Heart left ventricle (tissue), 16 donors: Measurements from ENCODE around the gene MEGF11. TPM values are rescaled to one million over a fixed set of nuclear protein-coding genes. Genes with fewer than 3 reads are reported as not detected.
"Not testable (repeated sequence)": the region's sequence is repeated elsewhere in the genome, so short reads cannot be mapped to it uniquely, and the experiment has no call there.

ENCODE experiments used
- ATAC-seq, 4 donors: fragments of 200-7000 bp; cut with Tn5 transposase; one replicate each; pipeline ENCODE4 v1.9.1; 2020 to 2022; ENCODE audit warnings: moderate library complexity in 4 of 4, mild to moderate bottlenecking in 3 of 4, moderate number of reproducible peaks in 1 of 4
- DNase-seq, 5 donors: peaks; one replicate each; pipeline ENCODE4 v3.0.0-alpha.2; 2020
- H3K27ac ChIP-seq, 12 donors: fragments of 200-600 bp; sonication (generic) in 4 of 12; one replicate each; pipeline versions ENCODE4 v1.5.0 to v1.8.0; 2016 to 2022; ENCODE audit warnings: mild to moderate bottlenecking in 2 of 12
- H3K27me3 ChIP-seq, 9 donors: fragments of 200-600 bp; sonication (generic) in 2 of 9; one replicate each; pipeline versions ENCODE4 v1.5.1 to v1.8.0; 2016 to 2022; ENCODE audit warnings: mild to moderate bottlenecking in 3 of 9
- H3K36me3 ChIP-seq, 9 donors: fragments of 200-600 bp; sonication (generic) in 2 of 9; one replicate each; pipeline versions ENCODE4 v1.5.0 to v1.8.0; 2018 to 2022; ENCODE audit warnings: mild to moderate bottlenecking in 2 of 9
- H3K4me1 ChIP-seq, 12 donors: fragments of 200-600 bp; sonication (generic) in 4 of 12; one replicate each; pipeline versions ENCODE4 v1.5.0 to v1.8.0; 2016 to 2022; ENCODE audit warnings: mild to moderate bottlenecking in 3 of 12
- H3K4me3 ChIP-seq, 12 donors: fragments of 200-600 bp; sonication (generic) in 4 of 12; one replicate each; pipeline versions ENCODE4 v1.5.0 to v1.8.0; 2017 to 2022; ENCODE audit warnings: mild to moderate bottlenecking in 9 of 12, moderate library complexity in 4 of 12
- H3K9me3 ChIP-seq, 12 donors: fragments of 200-600 bp; sonication (generic) in 4 of 12; one replicate each; pipeline versions ENCODE4 v1.5.0 to v1.8.0; 2016 to 2022; ENCODE audit warnings: mild to moderate bottlenecking in 1 of 12
- CTCF ChIP-seq, 12 donors: fragments of 200-600 bp; sonication (generic) in 4 of 12; IDR thresholded peaks; one replicate each; pipeline versions ENCODE4 v1.5.0 to v1.8.0; 2018 to 2022; ENCODE audit warnings: antibody characterized with exemption in 12 of 12, mild to moderate bottlenecking in 5 of 12
- POLR2A ChIP-seq, 2 donors: fragments of 450-650 bp; IDR thresholded peaks; one replicate each; pipeline ENCODE4 v1.6.1; 2017; ENCODE audit warnings: antibody characterized with exemption in 2 of 2, mild to moderate bottlenecking in 2 of 2, moderate library complexity in 2 of 2
- WGBS, 4 donors: extraction: QIAGEN DNeasy Blood & Tissue Kit in 2 of 4; methylation state at CpG; one replicate each; pipeline versions ENCODE4 v1.1.5 to v1.1.7; 2013 to 2018; 5-methylcytosine and 5-hydroxymethylcytosine counted together
- intact Hi-C, 10 donors: fragments of 100-400 bp; cut with DNase I; formaldehyde crosslinking; loops; one replicate each; pipeline versions ENCODE4 v1.11.1 to v1.14.2; 2022
- polyA plus RNA-seq, 2 donors: library from polyadenylated mRNA; stranded (reverse); fragments of 200-250 nt; gene quantifications; one replicate each; pipeline ENCODE4 v1.2.3, GENCODE V29; 2013
- total RNA-seq, 9 donors: library from RNA; depleted of rRNA in 2 of 9; stranded (reverse); fragments of >200 nt in 2 of 9; fragmentation: NEBNext Ultra II Directional in 3 of 9; extraction: Animal tissue kit (Norgen Biotek cat#: 25700) in 3 of 9; gene quantifications; one replicate each; pipeline versions ENCODE4 v1.1.0 to v1.2.4, GENCODE V29; 2016 to 2023
- donor health status: ischemic (EF 13 %, LVEDD 7.1; RV severe dilation, severe dysfunction).
- donor health status: healthy with polysubstance abuse.
- donor health status: DM: no; HTN: yes; CAD: no.
- donor health status: DM: no; HTN: no; CAD: no.
- donor health status: ischemic (EF 25% LVEDD 6.9; RV normal size, moderate dysfunction).
- donor health status: ischemic (EF 25% LVEDD 5.7; RV mildly dilated, moderate dysfunction).
- donor health status: healthy.
- donor health status: DM: yes; HTN: yes; CAD: no.
- donor health status: ischemic (EF 35%, LVEDD 5.7; RV mildly dilated, moderate dysfunction).
- donor health status: nonischemic (EF 11% LVEDD 7.7; RV severe dilation, severe dysfunction).
- donor health status: DM: yes; HTN: yes; CAD: no.
- donor health status: PGD.
- donor health status: ischemic (EF 29% LVEDD 5.4; RV normal size, mild dysfunction).
- donor health status: nonischemic (EF 23%, LVEDD 6.1; RV moderate dilation, normal function).

The MEGF11 gene
- total and polyA plus RNA-seq, 11 donors = 0.07 TPM; not detected in 10

GRCh38 chr15:65873256-65873655, 380.3 kb downstream of the MEGF11 start:
- H3K27ac ChIP-seq = peak overlapping the region in 1 of 12 donors; percentile 50
- no peaks in the 10 kb centered on the region for H3K9me3 ChIP-seq
- peaks cover 0 to 41% (median 22%) of the 10 kb centered on the region in 9 donors for H3K36me3 ChIP-seq
- TF ChIP-seq CTCF (IDR thresholded peaks at IDR 0.05) (no peak), POLR2A (IDR thresholded peaks at IDR 0.05) (no peak)
- intact Hi-C loops = no loop called here
- H3K4me3 ChIP-seq = no peak overlapping the region
- no peaks in the 10 kb centered on the region for H3K27me3 ChIP-seq
- ATAC-seq (no peak), DNase-seq (no peak)
- peaks cover 0 to 53% (median 32%) of the 10 kb centered on the region in 12 donors for H3K4me1 ChIP-seq

- DNase-seq, ATAC-seq, intact Hi-C loops, H3K4me3 ChIP-seq, H3K27me3 ChIP-seq, H3K9me3 ChIP-seq: not testable (repeated sequence)
- H3K4me1 ChIP-seq = peaks cover 0 to 53% (median 32%) of the 10 kb centered on the region in 12 donors
- H3K36me3 ChIP-seq = peaks cover 0 to 35% (median 15%) of the 10 kb centered on the region in 9 donors
- WGBS, 4 donors = 78 to 86% (median 83%) methylated on average over 5 of the region's 5 CpGs
- H3K27ac ChIP-seq = peak overlapping the region in 7 of 12 donors; percentile 7 to 97 (median 19)
Observed at GRCh38 chr15:65872596-65872995, 381.0 kb downstream of the MEGF11 start.

DNA sequence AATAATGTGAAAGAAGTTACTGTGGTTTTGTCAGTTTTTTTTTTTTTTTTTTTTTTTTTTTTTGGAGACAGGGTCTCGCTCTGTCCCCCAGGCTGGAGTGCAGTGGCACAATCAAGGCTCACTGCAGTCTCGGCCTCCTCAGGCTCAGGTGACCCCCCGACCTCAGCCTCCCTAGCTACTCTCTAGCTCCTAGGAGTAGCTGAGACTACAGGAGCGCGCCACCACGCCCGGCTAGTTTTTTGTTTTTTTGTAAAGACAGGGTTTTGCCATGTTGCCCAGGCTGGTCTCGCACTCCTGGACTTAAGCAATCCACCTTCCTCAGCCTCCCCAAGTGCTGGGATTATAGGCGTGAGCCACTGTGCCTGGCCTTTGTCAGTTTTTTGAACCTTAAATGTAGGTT, 381.7 kb downstream of the MEGF11 start:
- whole genome bisulfite sequencing, 4 donors = 83 to 90% (median 87%) methylated on average over 9 of the region's 9 CpGs
- Histone ChIP-seq H3K4me1 (peaks cover 0 to 53% (median 32%) of the 10 kb centered on the region in 12 donors), H3K27ac (peak overlapping the region in 9 of 12 donors; percentile 4 to 97 (median 88)), H3K36me3 (peaks cover 0 to 27% (median 8%) of the 10 kb centered on the region in 9 donors), H3K4me3 (peak overlapping the region in 6 of 12 donors; percentile 6 to 98 (median 82))
- intact Hi-C loops, H3K27me3 ChIP-seq, DNase-seq, ATAC-seq, H3K9me3 ChIP-seq: not testable (repeated sequence)

GRCh38 chr15:65870889-65871533, 382.5 kb downstream of the MEGF11 start:
- Histone ChIP-seq H3K27me3 (no peaks in the 10 kb centered on the region), H3K27ac (peak overlapping the region; percentile 86 to 97 (median 94)), H3K9me3 (no peaks in the 10 kb centered on the region), H3K4me3 (peak overlapping the region; percentile 0 to 98 (median 86)), H3K4me1 (peaks cover 0 to 50% (median 27%) of the 10 kb centered on the region in 12 donors), H3K36me3 (peaks cover 0 to 19% (median 6%) of the 10 kb centered on the region in 9 donors)
- intact Hi-C loops = no loop called here
- no peak for DNase-seq
- 26 to 41% (median 35%) methylated on average over 2 of the region's 2 CpGs for WGBS, 4 donors
- ATAC-seq = no peak
- TF ChIP-seq POLR2A (IDR thresholded peaks at IDR 0.05) (no peak), CTCF (IDR thresholded peaks at IDR 0.05) (no peak)

DNA sequence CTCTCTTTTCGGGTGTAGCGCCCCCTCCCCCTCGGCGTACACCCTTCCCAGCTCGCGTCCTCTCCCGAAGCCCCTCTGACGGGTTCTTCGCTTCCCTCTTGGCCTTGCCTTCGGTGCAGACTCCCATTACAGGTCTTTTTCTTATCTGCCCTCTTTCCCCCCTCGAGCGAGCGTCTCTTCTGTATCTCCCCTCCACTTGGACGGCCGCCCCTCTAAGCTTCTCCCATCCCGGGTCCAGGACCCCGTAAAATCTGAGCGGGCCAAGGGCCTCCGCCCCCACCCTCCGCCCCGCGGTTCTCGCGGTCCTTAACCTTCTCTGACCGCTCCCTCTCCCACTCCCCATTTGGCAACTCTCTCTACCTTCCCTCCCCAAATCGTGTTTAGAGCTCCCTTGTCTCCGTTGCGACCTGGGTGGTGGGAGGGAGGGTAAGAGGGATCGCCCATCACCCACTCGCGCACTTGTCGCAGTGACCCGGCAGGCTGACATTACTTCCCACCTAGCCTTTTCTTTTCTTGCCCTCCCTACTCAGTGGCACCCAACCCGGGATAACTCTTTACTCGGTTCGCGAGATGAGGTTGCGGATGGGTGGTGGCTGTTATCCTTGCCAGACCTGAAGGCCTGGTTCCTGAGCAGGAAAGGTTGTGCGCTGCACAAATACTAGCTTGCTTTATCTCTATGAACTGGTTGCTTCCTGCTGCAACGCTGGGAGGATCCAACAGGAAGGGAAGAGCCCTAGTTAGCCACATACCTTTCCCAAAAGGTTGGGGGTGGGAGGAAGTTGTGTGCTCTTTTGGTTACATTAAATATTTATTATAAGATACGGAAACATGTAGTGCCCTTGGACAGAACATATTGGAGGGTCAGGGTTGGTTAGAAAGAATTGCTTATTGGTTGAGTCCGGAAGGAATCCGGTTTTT, 383.3 kb downstream of the MEGF11 start:
- Histone ChIP-seq H3K9me3 (no peaks in the 10 kb centered on the region), H3K27me3 (no peaks in the 10 kb centered on the region), H3K27ac (peak overlapping the region; percentile 86 to 97 (median 94)), H3K36me3 (peaks cover 0 to 12% (median 6%) of the 10 kb centered on the region in 9 donors), H3K4me3 (peak overlapping the region; percentile 70 to 98 (median 88)), H3K4me1 (peaks cover 0 to 42% (median 21%) of the 10 kb centered on the region in 12 donors)
- 1% methylated on average over 43 of the region's 43 CpGs for WGBS, 4 donors
- intact Hi-C loops = loop anchor here in 5 of 10 donors (1.0 to 5.0 kb wide), 6 partner anchors 37 to 259 kb away; partner anchors contain the start of genes DENND4A (in 3 of the 5) and INTS14 (in 1 of the 5)
- ATAC-seq (peak; percentile 18 to 64 (median 44)), DNase-seq (peak; percentile 56 to 67 (median 63))
- no peak for TF ChIP-seq POLR2A (IDR thresholded peaks at IDR 0.05)
- no peak for TF ChIP-seq CTCF (IDR thresholded peaks at IDR 0.05)
